GM08714 (cell line): ENCODE results near the gene GPN3.
A peak's percentile ranks its signal among the peaks of the same experiment; 100 is the strongest.
"Not testable (repeated sequence)": the region's sequence is repeated elsewhere in the genome, so short reads cannot be mapped to it uniquely, and the experiment has no call there.

Experiments used
- H3K4me3 ChIP-seq: fragments of 200-500 bp; sonication (Bioruptor generic); 2 replicates; pipeline ENCODE4 v1.5.1; 2014; ENCODE audit warnings: mild to moderate bottlenecking, low read length, inconsistent platforms
- ZNF274 ChIP-seq: IDR thresholded peaks from 2 replicates; pipeline ENCODE4 v1.6.1; 2012; ENCODE audit warnings: mild to moderate bottlenecking, low read depth, low read length

Gene GPN3

DNA sequence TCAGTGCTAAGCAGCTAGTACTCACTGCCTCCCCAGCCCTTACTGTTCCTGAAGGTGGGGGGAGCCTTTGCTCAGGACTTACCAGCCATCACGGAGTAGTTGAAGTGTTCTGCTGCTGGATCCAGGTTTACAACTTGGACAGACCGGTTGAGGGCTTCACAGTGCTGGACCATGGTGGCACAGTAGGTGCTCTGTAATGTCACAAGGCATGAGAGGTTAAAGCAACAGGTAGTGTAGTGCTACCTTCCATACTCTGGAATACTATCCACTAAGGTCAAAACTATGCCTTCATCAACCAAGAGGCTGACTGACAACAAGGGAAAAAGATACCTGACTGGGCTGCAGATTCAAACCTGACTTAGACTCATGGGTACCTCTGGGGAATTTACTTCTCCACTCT is 3.0 kb downstream of the GPN3 start:
- TF ChIP-seq ZNF274, result no peak
- no peak overlapping the region for H3K4me3 ChIP-seq

DNA sequence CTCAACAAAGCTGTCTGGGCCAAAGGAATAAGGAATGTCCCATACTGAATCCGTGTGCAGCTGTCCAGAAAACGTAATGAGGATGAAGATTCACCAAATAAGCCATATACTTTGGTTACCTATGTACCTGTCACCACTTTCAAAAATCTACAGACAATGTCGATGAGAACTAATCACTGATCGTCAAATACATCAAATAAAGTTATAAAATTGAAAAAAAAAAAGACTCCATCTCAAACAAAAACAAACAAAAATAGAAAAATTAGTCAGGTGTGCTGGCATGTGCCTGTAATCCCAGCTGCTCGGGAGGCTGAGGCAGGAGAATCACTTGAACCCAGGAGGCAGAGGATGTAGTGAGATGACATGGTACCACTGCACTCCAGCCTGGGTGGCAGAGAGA is 6.9 kb downstream of the GPN3 start:
- not testable (repeated sequence) for H3K4me3 ChIP-seq

DNA sequence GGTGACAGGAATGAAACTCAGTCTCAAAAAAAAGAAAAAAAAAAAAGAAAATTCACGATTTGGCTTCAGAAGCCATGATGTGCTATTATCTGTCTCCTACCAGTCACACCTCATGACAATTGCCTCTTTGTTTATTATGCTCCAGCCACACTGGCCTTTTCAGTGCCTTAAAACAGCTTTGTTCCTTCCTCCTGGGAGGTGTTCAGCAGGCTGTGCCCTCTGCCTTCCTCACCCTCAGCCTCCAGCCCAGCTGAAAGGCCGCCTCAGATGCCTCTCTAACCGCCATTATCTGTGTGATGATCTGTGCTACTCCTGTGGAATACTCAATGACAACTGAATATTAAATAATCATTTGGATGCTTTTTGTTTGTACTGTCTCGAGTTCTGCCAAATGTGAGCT is 9.3 kb downstream of the GPN3 start:
- TF ChIP-seq ZNF274, result no peak
- H3K4me3 ChIP-seq, result no peak overlapping the region

DNA sequence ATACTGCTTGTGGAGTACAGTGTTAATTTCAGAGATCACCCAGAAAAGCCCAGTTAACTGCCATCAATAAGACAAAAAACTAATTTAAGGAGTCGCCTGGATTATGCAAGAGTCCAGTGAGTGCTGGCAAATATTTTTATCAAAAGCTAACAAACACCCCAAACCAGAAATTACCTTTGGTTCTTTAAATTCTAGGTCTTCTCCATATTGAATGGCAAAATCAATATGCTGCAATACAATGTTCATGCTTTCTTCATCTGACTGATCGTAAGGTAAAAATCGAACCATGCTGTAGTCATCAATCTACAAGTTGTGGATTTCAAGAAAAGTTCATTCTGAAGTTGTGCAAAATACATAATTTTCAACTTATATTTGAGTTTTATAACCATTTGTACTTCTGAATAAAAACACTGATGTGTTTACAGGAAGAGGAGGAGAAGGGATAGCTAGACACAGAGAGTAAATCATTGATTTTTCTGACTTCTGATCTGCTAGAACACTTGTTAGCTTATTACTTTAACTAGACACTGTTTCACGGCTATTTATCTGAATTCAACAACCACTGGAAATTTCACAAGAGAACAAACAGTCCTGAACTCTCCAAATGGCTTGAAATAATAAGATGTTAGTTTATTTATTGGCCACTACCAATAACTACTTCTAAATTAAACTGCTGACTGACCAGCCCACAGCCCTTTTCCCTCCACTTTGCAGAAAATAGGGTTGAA is 14.3 kb downstream of the GPN3 start:
- H3K4me3 ChIP-seq, result no peak overlapping the region
- no peak for TF ChIP-seq ZNF274

DNA sequence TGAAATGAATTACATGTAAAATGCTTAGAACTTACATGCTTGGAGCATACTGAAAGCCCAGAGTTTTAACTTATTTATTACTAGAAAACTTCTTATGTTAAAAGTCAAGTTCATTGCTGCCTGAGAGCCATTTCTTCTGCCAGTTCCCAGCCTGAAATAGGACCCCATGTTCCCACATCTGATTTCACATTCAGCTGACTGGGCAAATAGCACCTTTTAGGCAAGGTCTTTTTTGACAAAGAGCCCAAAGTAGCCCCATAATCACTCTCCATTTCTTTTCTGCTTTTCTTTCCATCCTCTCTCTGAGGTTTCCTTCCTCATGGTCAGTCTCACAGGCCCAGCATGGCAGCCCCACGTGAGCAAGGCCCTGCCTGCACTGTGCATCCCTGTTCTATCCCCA is 16.8 kb downstream of the GPN3 start:
- no peak overlapping the region for H3K4me3 ChIP-seq
- TF ChIP-seq ZNF274, result no peak

DNA sequence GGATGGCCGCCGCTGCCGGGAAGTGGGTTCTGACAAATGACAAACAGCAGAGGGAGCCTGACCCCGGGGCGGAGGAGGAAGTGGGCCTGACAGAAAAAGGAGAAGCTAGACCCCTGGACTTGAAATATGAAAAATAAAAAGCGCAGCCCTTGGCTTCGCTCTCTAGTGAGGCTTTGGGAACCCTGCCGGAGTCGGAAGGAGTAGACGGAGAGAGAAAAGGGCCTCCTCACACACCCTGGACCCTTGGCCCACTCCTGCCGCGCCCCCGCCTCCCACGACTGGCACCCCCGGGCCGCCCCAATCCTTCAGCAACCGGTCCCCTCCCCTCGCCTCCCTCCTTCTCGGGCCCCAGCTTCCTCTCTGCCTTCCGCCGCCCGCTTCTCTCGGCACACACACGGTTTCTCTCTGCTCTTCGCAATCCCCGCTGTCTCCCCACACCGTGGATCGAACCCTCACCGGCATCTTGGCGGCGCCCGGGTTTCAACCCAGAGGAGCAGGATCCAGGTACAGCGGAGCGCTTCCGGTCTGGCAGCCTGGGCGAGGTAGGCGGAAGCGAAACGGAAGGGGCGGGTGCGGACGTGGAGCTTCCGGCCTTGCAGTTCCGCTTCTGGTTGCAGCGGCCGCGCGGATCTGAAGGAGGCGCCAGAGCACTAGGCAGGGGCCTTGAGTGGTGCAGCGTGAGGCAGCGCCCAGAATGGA is 18.1 kb downstream of the GPN3 start, which contains the start of gene ARPC3:
Gene ARPC3 (minus strand): TSS at position 539 of the 699 bp plus-strand sequence. CDS start 77 bp downstream, at position 462.
- peak within 1 kb of the TSS; percentile 92 for H3K4me3 ChIP-seq
- TF ChIP-seq ZNF274, result no peak

DNA sequence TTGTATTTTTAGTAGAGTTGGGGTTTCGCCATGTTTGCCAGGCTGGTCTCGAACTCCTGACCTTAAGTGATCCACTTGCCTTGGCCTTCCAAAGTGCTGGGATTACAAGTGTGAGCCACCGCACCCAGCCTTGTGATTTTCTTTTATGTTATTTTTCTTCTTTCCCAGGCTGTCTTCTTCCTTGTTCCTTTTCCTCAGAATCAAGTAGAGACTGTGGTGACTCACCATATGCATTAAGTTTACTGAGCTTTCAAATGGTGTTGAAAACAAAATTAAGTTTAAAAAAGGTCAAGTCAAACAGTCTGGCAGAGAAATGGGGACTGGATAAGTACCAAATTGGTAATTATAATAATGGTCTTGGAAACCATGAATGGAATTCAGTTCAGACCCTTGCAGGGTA is 23.6 kb downstream of the GPN3 start:
- no peak overlapping the region for H3K4me3 ChIP-seq
- TF ChIP-seq ZNF274, result no peak

DNA sequence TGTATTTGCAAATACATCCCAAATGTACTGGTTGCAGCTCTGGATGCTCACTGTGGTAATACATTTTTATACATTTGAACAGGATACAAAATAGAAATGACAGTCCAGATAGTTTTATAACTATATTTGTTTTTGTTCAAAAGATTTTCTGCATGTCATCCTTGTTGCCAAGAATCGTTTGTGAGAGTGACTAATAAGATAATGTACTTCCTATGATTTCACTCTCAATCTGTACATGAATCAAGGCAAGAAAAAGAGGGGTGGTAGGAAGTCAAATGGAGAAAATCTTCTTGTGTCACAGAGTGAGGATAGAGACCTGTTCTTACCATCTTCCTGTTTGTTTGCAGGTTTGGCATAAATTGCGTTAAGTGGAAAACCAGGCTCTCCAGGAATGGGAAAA is 31.8 kb downstream of the GPN3 start:
- no peak overlapping the region for H3K4me3 ChIP-seq
- no peak for TF ChIP-seq ZNF274

DNA sequence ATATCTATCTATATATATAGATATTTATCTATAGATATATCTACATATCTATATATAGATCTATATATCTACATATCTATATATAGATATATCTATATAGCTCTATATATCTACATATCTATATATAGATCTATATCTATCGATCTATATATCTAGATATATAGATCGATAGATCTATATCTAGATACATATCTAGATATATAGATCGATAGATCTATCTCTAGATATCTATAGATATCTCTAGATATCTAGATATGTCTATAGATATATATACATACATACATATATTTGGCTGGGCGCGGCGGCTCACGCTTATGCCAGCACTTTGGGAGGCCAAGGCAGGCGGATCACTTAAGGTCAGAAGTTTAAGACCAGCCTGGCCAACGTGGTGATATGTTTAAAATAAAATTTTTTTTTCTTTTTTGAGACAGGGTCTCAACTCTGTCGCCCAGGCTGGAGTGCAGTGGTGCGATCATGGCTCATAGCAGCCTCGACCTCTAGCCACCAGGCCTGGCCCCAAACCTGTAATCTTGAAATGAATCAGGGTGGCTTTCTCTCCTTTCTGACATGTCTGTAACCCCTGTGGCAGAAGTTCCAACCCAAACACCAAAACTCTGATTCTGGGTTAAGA is 36.0 kb downstream of the GPN3 start:
- H3K4me3 ChIP-seq, result no peak overlapping the region; the same call in 1 of the 2 replicates
- TF ChIP-seq ZNF274, result no peak

DNA sequence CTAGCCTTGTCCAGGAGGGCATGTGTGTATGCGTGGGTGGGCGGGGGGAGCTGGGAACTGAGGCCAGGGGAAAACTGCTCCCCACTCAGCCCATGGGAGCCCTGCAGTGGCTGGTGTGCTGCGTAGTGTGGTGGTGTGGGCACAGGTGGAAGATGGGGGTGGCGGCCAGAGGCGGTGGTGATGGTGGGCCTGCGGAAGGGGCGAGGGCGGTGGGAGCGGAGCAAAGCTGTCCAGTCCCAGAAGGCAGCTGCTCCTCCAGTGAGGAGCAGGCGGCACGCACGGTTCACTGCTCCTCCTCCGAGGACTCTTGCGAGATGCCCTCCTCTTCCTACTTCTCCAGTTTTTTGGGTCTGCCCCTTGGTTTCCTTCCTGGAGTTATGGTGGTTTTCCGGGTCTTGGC is 38.4 kb downstream of the GPN3 start:
- not testable (repeated sequence) for H3K4me3 ChIP-seq

DNA sequence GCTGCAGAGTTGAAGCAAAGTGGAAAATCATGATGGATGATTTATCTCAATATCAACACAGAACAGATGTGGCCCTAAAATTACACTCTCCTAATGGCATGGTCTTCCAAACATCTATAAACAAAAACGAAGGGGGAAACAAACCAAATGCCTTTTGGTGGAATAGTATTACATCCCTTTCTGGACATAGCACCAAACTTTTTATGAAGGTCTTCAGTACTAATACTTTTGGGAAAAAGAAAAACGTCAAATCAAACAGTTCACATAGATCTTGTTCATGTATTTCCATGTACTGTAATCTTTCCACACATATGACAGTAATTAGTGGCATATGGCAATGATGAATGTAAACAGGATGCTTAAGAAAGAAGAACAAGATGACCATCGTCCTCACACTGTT is 41.7 kb downstream of the GPN3 start:
- no peak overlapping the region for H3K4me3 ChIP-seq
- no peak for TF ChIP-seq ZNF274

DNA sequence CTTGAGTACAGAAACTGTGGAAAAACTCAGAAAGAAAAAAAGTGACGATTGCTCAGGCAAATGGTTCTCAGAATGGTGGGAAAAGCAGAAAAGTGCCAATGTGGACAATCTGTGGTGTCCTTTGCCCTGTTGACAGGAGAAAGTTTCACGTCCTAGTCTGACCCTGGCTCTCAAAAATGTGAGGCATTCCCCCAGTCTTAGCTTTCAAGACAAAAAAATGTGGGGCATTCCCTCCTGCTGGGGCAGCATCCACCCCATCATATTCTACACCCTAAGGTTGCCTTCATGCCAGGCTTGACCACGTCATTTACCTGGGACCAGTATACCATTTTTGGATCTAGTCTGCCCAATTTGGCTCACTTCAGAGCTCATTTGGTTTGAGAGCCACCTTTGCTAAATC is 43.8 kb downstream of the GPN3 start:
- no peak for TF ChIP-seq ZNF274

DNA sequence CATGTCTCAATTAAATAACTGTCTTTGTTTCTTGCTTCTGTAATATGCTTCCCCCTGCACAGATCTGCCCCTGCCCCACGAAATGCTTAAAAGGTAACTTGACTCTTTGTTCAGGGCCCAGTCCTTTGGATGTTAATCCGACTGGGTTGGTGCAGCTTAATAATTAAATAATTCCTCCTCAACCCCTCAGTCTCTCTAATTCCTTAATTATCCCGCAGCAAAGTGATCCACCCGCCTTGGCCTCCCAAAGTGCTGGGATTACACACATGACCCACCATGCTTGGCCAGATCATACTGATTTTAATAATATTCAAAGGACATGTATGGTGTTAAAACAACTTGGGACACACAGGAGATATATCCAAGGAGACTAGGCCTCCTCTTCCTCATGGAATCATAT is 46.4 kb downstream of the GPN3 start:
- no peak overlapping the region for H3K4me3 ChIP-seq
- TF ChIP-seq ZNF274, result no peak

More for the DNA sequence above, 43.8 kb downstream of the GPN3 start:
- H3K4me3 ChIP-seq, result no peak overlapping the region

DNA sequence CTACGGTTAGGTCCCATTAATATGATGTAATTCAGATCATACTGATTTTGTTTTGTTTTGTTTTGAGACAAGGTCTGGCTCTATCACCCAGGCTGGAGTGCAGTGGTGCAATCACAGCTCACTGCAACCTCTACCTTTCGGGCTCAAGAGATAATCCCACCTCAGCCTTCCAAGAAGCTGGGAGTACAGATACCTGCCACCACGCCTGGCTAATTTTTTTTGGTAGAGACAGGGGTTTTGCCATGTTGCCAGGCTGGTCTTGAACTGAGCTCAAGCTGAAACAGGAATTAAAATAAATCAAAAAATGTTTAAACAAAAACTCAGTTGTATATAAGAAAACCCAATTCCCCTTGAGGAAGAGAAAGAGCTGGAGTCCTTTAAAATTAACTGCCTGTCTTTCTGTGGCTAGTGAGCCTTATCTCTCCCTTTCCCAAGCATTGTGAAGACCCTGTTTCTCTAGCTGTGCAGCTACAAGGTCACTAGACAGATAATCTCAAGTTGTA is 46.8 kb downstream of the GPN3 start:
- H3K4me3 ChIP-seq, result no peak overlapping the region
- no peak for TF ChIP-seq ZNF274

DNA sequence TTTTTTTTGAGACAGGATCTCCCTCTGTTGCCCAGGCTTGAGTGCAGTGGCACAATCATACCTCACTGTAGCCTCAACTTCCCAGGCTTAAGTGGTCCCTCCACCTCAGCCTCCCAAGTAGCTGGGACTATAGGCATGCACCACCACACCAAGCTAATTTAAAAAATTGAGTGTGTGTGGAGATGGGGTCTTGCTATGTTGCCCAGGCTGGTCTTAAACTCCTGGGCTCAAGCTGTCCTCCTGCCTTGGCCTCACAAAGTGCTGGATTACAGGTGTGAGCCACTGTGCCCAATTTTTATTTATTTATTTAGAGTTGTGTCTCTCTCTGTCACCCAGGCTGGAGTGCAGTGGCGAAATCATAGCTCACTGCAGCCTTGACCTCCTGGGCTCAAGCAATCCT is 47.4 kb downstream of the GPN3 start:
- not testable (repeated sequence) for H3K4me3 ChIP-seq

DNA sequence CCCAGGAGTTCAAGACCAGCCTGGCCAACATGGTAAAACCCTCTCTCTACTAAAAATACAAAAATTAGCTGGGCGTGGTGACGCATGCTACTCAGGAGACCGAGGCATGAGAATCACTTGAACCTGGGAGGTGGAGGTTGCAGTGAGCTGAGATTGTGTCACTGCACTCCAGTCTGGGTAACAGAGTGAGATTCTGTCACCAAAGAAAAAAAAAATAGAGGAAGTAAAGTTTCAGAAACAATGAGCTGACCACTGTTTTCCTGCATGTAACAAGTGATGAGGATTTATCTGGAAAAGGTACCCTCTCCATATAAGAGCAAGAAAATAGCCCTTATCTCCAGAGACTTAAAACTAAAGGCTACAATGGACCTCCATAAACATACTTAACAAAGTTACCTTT is 50.9 kb downstream of the GPN3 start:
- not testable (repeated sequence) for H3K4me3 ChIP-seq

DNA sequence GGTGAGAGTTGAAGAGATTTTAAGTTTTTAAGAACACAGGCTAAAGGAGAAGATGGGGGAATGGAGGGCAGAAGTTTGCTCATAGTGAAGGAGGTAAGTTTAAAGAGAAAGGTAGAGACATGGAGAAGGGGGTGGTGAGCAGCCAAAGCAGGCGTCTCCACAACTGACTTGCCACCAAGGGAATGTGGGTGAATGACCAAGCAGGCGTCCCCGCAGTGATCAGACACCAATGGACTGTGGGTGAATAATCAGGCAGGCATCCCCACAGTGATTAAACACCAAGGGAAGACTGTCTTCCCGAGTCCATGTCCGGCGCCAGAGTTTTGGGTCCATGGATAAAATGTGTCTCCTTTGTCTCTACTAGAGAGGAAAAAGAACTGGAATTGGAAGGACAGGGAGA is 58.0 kb downstream of the GPN3 start:
- not testable (repeated sequence) for H3K4me3 ChIP-seq

DNA sequence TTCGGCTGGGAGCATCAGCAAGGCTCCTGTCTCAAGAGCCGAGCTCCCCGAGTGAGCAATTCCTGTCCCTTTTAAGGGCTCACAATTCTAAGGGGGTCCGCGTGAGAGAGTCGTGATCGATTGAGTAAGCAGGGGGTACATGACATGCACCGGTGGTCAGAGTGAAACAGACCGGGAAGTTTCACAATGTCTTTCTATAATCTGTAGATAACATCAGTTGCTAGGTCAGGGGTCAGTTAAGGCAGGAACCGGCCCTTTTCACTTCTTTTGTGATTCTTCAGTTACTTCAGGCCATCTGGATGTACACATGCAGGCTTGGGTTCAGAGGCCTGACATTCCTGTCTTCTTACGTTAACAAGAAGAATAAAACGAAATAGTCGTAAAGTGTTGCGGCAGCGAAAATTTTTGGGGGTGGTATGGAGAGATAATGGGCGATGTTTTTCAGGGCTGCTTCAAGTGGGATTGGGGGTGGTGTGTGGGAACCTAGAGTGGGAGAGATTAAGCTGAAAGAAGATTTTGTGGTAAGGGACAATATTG is 62.9 kb downstream of the GPN3 start:
- not testable (repeated sequence) for H3K4me3 ChIP-seq
